ENCODE measurements around the gene RPL31. TPM values are rescaled to one million over a fixed set of nuclear protein-coding genes. Genes with fewer than 3 reads are reported as not detected.
A peak's percentile ranks its signal among the peaks of the same experiment; 100 is the strongest.

The RPL31 gene
- total RNA-seq, 1 experiment from 2014 or later: 1,893 TPM

- TF ChIP-seq CTCF (conservative IDR thresholded peaks at IDR 0.05): no peak
- Histone ChIP-seq H3K18ac (ENCODE audit: insufficient read length, low read depth, low read length) (no peak overlapping the region), H4K91ac (ENCODE audit: insufficient read length, low read depth, low read length) (no peak overlapping the region), H3K79me1 (ENCODE audit: insufficient read depth, low read depth, low read length, poor library complexity, severe bottlenecking) (no peaks in the 10 kb centered on the region), H3K4me1 (ENCODE audit: insufficient read depth, low read length) (no peaks in the 10 kb centered on the region), H2BK5ac (ENCODE audit: insufficient read length, low read length) (no peak overlapping the region), H4K8ac (replicated peaks; ENCODE audit: insufficient read length, low read depth, low read length) (no peak overlapping the region), H2BK20ac (ENCODE audit: low read depth, low read length, poor library complexity, severe bottlenecking) (no peak overlapping the region), H3K23me2 (ENCODE audit: insufficient read length, low read depth, low read length, poor library complexity, severe bottlenecking) (no peaks in the 10 kb centered on the region), H2BK120ac (ENCODE audit: low read depth, low read length, poor library complexity, severe bottlenecking) (no peak overlapping the region), H4K5ac (ENCODE audit: insufficient read length, low read depth, low read length) (no peak overlapping the region), H3K79me2 (ENCODE audit: insufficient read depth, low read length) (no peaks in the 10 kb centered on the region), H3K56ac (ENCODE audit: insufficient read length, low read depth, low read length) (no peak overlapping the region), H2BK12ac (ENCODE audit: insufficient read length, low read depth, low read length) (no peak overlapping the region), H2AK5ac (ENCODE audit: insufficient read length, low read length) (no peak overlapping the region), H3K14ac (ENCODE audit: insufficient read depth, low read length) (no peak overlapping the region), H4K20me1 (ENCODE audit: control insufficient read depth, insufficient read depth, insufficient read length) (peaks cover 5% of the 10 kb centered on the region), H3K9ac (ENCODE audit: extremely low read depth, insufficient read length, low read length) (no peak overlapping the region), H2AFZ (ENCODE audit: low read length) (no peak overlapping the region), H2BK15ac (ENCODE audit: low read depth, low read length) (no peak overlapping the region), H3K4me2 (ENCODE audit: insufficient read depth, insufficient read length, low read length) (no peak overlapping the region), H3T11ph (ENCODE audit: low read length) (no peak overlapping the region), H3K27me3 (ENCODE audit: insufficient read depth, low read length) (no peaks in the 10 kb centered on the region), H3K27ac (ENCODE audit: insufficient read length, low read depth, low read length) (no peak overlapping the region), H3K4ac (ENCODE audit: low read depth, low read length) (no peak overlapping the region), H3K9me3 (ENCODE audit: control insufficient read depth, low read depth, low read length) (no peaks in the 10 kb centered on the region), H3K23ac (ENCODE audit: insufficient read length, low read depth, low read length) (no peak overlapping the region)
- H3K36me3 Mint-ChIP-seq (ENCODE audit: insufficient read depth in 1 of 3, low read depth in 3 of 3): no peaks in the 10 kb centered on the region; a peak in 1 of 7 replicates
- DNase-seq: no peak
- WGBS (ENCODE audit: extremely low coverage, insufficient read length, low lambda C conversion rate): no CpG with 5 or more reads among the region's 4 CpGs
- H3K27me3 Mint-ChIP-seq (ENCODE audit: low read depth): peaks cover 2% of the 10 kb centered on the region; the same call in 1 of the 2 replicates
- H3K27ac Mint-ChIP-seq: 0 out of 7 replicates have a peak overlapping the region, but pooled peaks of 1 of the 3 experiments have one; percentile 31
- H3K9me3 Mint-ChIP-seq: no peaks in the 10 kb centered on the region; a peak in 1 of 5 replicates
- H3K4me1 Mint-ChIP-seq: peaks cover 2 to 14% of the 10 kb centered on the region in 2 experiments; a peak in 3 of 4 replicates
- H3K4me3 Mint-ChIP-seq: no peak overlapping the region
These were observed 14.1 kb upstream of the RPL31 start for GRCh38 chr2:100987974-100988373.
